Measurements from ENCODE around the gene HRH3. TPM values are rescaled to one million over a fixed set of nuclear protein-coding genes. Genes with fewer than 3 reads are reported as not detected.

Gene HRH3
- polyA plus RNA-seq, 3 donors = not detected

GRCh38 chr20:62217913-62218773 is 1.9 kb downstream of the HRH3 start:
- H3K4me2 ChIP-seq (replicated peaks; ENCODE audit: extremely low read depth, low read length, poor library complexity, severe bottlenecking) = no peak overlapping the region
- Mint-ChIP-seq H3K36me3 (no peaks in the 10 kb centered on the region), H3K27ac (no peak overlapping the region), H3K4me3 (peak overlapping the region in 1 of 2 donors; percentile 21), H3K27me3 (ENCODE audit: low read depth in 3 of 3) (peaks cover 32 to 59% (median 51%) of the 10 kb centered on the region in 3 donors), H3K9me3 (peaks cover 0 to 5% (median 1%) of the 10 kb centered on the region in 7 donors), H3K4me1 (no peaks in the 10 kb centered on the region)
- H3K27me3 ChIP-seq (ENCODE audit: control insufficient read depth in 2 of 2, insufficient read depth in 2 of 2, low read length in 2 of 2) = peaks cover 6 to 43% of the 10 kb centered on the region in 2 donors
- H3K9ac ChIP-seq (ENCODE audit: insufficient read depth, low read length, poor library complexity, severe bottlenecking) = no peak overlapping the region
- H4K20me1 ChIP-seq (ENCODE audit: insufficient read depth, low read length) = no peaks in the 10 kb centered on the region
- H3K79me2 ChIP-seq (ENCODE audit: insufficient read depth, low read length) = no peaks in the 10 kb centered on the region
- no peaks in the 10 kb centered on the region for H3K36me3 ChIP-seq (replicated peaks in 1 of 2; ENCODE audit: control insufficient read depth in 1 of 2, insufficient read depth in 2 of 2, low read length in 2 of 2)
- intact Hi-C loops (cut with micrococcal nuclease) = no loop called here
- no peak overlapping the region for H3K4me3 ChIP-seq (replicated peaks in 1 of 3; ENCODE audit: low read depth in 2 of 3, low read length in 3 of 3)
- TF ChIP-seq CTCF (IDR thresholded peaks at IDR 0.05) = no peak
- no peak overlapping the region for H2AFZ ChIP-seq (ENCODE audit: insufficient read depth, low read depth, low read length, poor library complexity, severe bottlenecking)
- 60% methylated on average over 33 of the region's 38 CpGs for WGBS (ENCODE audit: insufficient coverage)
- H3K4me1 ChIP-seq (ENCODE audit: control insufficient read depth in 1 of 2, insufficient read depth in 2 of 2, low read length in 2 of 2) = no peaks in the 10 kb centered on the region
- peaks cover 0 to 3% of the 10 kb centered on the region in 2 donors for H3K9me3 ChIP-seq (replicated peaks in 1 of 2; ENCODE audit: control insufficient read depth in 1 of 2, insufficient read depth in 1 of 2, low read length in 2 of 2)
- H3K27ac ChIP-seq (ENCODE audit: low read depth in 1 of 2, low read length in 2 of 2) = no peak overlapping the region
- DNase-seq = no peak

- H3K9me3 ChIP-seq (replicated peaks in 1 of 2; ENCODE audit: control insufficient read depth in 1 of 2, insufficient read depth in 1 of 2, low read length in 2 of 2) = peaks cover 0 to 3% of the 10 kb centered on the region in 2 donors
- H3K4me2 ChIP-seq (replicated peaks; ENCODE audit: extremely low read depth, low read length, poor library complexity, severe bottlenecking) = no peak overlapping the region
- no peaks in the 10 kb centered on the region for H3K4me1 ChIP-seq (ENCODE audit: control insufficient read depth in 1 of 2, insufficient read depth in 2 of 2, low read length in 2 of 2)
- Mint-ChIP-seq H3K36me3 (no peaks in the 10 kb centered on the region), H3K4me3 (no peak overlapping the region), H3K27ac (no peak overlapping the region), H3K9me3 (peaks cover 0 to 5% (median 1%) of the 10 kb centered on the region in 7 donors), H3K27me3 (ENCODE audit: low read depth in 3 of 3) (peaks cover 31 to 56% (median 42%) of the 10 kb centered on the region in 3 donors), H3K4me1 (no peaks in the 10 kb centered on the region)
- WGBS (ENCODE audit: insufficient coverage) = 78% methylated on average over 16 of the region's 26 CpGs
- no peaks in the 10 kb centered on the region for H3K36me3 ChIP-seq (replicated peaks in 1 of 2; ENCODE audit: control insufficient read depth in 1 of 2, insufficient read depth in 2 of 2, low read length in 2 of 2)
- no peak for TF ChIP-seq CTCF (IDR thresholded peaks at IDR 0.05)
- H3K27ac ChIP-seq (ENCODE audit: low read depth in 1 of 2, low read length in 2 of 2) = no peak overlapping the region
- intact Hi-C loops (cut with micrococcal nuclease) = no loop called here
- H4K20me1 ChIP-seq (ENCODE audit: insufficient read depth, low read length) = no peaks in the 10 kb centered on the region
- no peak overlapping the region for H3K9ac ChIP-seq (ENCODE audit: insufficient read depth, low read length, poor library complexity, severe bottlenecking)
- H3K27me3 ChIP-seq (ENCODE audit: control insufficient read depth in 2 of 2, insufficient read depth in 2 of 2, low read length in 2 of 2) = peaks cover 6 to 36% of the 10 kb centered on the region in 2 donors
- no peak overlapping the region for H3K4me3 ChIP-seq (replicated peaks in 1 of 3; ENCODE audit: low read depth in 2 of 3, low read length in 3 of 3)
- no peak for DNase-seq
- no peaks in the 10 kb centered on the region for H3K79me2 ChIP-seq (ENCODE audit: insufficient read depth, low read length)
- no peak overlapping the region for H2AFZ ChIP-seq (ENCODE audit: insufficient read depth, low read depth, low read length, poor library complexity, severe bottlenecking)
These were observed 3.2 kb downstream of the HRH3 start for GRCh38 chr20:62216636-62217566.

Data from CD14-positive monocyte (primary cell).